Spleen (tissue), 11 donors: Measurements from ENCODE around the gene PHLDB2. TPM values are rescaled to one million over a fixed set of nuclear protein-coding genes. Genes with fewer than 3 reads are reported as not detected.
A peak's percentile ranks its signal among the peaks of the same experiment; 100 is the strongest.

Experiments used
- DNase-seq: peaks from one replicate; pipeline ENCODE4 v3.0.0-alpha.2; 2020
- H3K27ac ChIP-seq, 8 donors: fragments of 200-600 bp; sonication (generic) in 7 of 8; 1 replicate in 4 of 8; 2 replicates in 4 of 8; pipeline versions ENCODE4 v1.5.0 to v1.8.0; 2016 to 2021; ENCODE audit warnings: inconsistent platforms in 4 of 8, mild to moderate bottlenecking in 4 of 8, moderate library complexity in 1 of 8
- H3K27me3 ChIP-seq, 7 donors: fragments of 200-600 bp; sonication (generic) in 6 of 7; replicated peaks in 1 of 7; 1 replicate in 4 of 7; 2 replicates in 3 of 7; pipeline versions ENCODE4 v1.5.0 to v1.8.0; 2016 to 2021; ENCODE audit warnings: inconsistent platforms in 3 of 7, mild to moderate bottlenecking in 1 of 7
- H3K36me3 ChIP-seq, 6 donors: fragments of 200-600 bp; sonication (generic) in 5 of 6; 1 replicate in 4 of 6; 2 replicates in 2 of 6; pipeline versions ENCODE4 v1.5.0 to v1.8.0; 2016 to 2021; ENCODE audit warnings: inconsistent platforms in 2 of 6
- H3K4me1 ChIP-seq, 6 donors: fragments of 200-600 bp; sonication (generic) in 5 of 6; 1 replicate in 3 of 6; 2 replicates in 3 of 6; pipeline versions ENCODE4 v1.5.0 to v1.8.0; 2016 to 2021; ENCODE audit warnings: inconsistent platforms in 3 of 6
- H3K4me3 ChIP-seq, 8 donors: fragments of 200-600 bp; sonication (generic) in 7 of 8; 1 replicate in 4 of 8; 2 replicates in 4 of 8; pipeline versions ENCODE4 v1.5.0 to v1.8.0; 2016 to 2021; ENCODE audit warnings: inconsistent platforms in 4 of 8, mild to moderate bottlenecking in 4 of 8, moderate library complexity in 2 of 8
- H3K9me3 ChIP-seq, 8 donors: fragments of 200-600 bp; sonication (generic) in 7 of 8; 1 replicate in 4 of 8; 2 replicates in 4 of 8; pipeline versions ENCODE4 v1.5.0 to v1.8.0; 2016 to 2021; ENCODE audit warnings: inconsistent platforms in 4 of 8
- POLR2A ChIP-seq, 3 donors: fragments of 450-650 bp; IDR thresholded peaks; one replicate each; pipeline ENCODE4 v1.5.1; 2017; ENCODE audit warnings: antibody characterized with exemption in 3 of 3, mild to moderate bottlenecking in 1 of 3
- POLR2AphosphoS5 ChIP-seq, 3 donors: sonication (generic); formaldehyde crosslinking; IDR thresholded peaks; one replicate each; pipeline ENCODE4 v1.5.1; 2017; ENCODE audit warnings: antibody characterized with exemption in 3 of 3
- WGBS, 5 donors: extraction: QIAGEN DNeasy Blood & Tissue Kit in 3 of 5; methylation state at CpG; one replicate each; pipeline versions ENCODE4 v1.1.5 to v1.1.7; 2013 to 2018; 5-methylcytosine and 5-hydroxymethylcytosine counted together
- intact Hi-C: fragments of 100-400 bp; cut with DNase I; formaldehyde crosslinking; loops from one replicate; pipeline ENCODE4 v1.15.0; 2023; ENCODE audit warnings: low total_unique reads
- polyA plus RNA-seq, 3 donors: library from polyadenylated mRNA; stranded (reverse); fragments of 200-250 nt; gene quantifications; one replicate each; pipeline ENCODE4 v1.2.1, GENCODE V29; 2013
- total RNA-seq, 7 donors: library from RNA; depleted of rRNA in 3 of 7; stranded (reverse); fragments of >200 nt in 3 of 7; fragmentation: NEBNext Ultra II Directional in 4 of 7; extraction: Animal tissue kit (Norgen Biotek cat#: 25700) in 4 of 7; gene quantifications; one replicate each; pipeline versions ENCODE4 v1.1.0 to v1.2.1, GENCODE V29; 2016 to 2021
- TF ChIP-seq, protein P1 (sequence below), 11 experiments: fragments of 200-600 bp in 7 of 11; fragments of 450-650 bp in 4 of 11; sonication (generic) in 4 of 11; IDR thresholded peaks in 8 of 11; conservative IDR thresholded peaks in 3 of 11; 1 replicate in 7 of 11; 2 replicates in 4 of 11; pipeline versions ENCODE4 v1.4.0 to v1.8.0; 2016 to 2021; ENCODE audit warnings: antibody characterized with exemption in 11 of 11, inconsistent platforms in 4 of 11, mild to moderate bottlenecking in 1 of 11
- donor health status: healthy with polysubstance abuse.
- donor health status: DM: no; HTN: no; CAD: no; lungs with moderate emphysema.
- donor health status: DM: no; HTN: no; CAD: no.
- donor health status: Bipolar disorder and iron deficiency.
- donor health status: healthy.
- donor health status: DM: no; HTN: no; CAD: no.
- donor health status: DM: yes; HTN: yes; CAD: no.

The PHLDB2 gene
- total and polyA plus RNA-seq, 10 donors = 4.7 to 78.6 (median 42.3) TPM

GRCh38 chr3:111989061-111989678, 130.1 kb downstream of the PHLDB2 start:
- peaks cover 0 to 88% (median 52%) of the 10 kb centered on the region in 6 donors for H3K36me3 ChIP-seq
- H3K4me1 ChIP-seq = peaks cover 0 to 25% (median 0%) of the 10 kb centered on the region in 6 donors
- H3K4me3 ChIP-seq = no peak overlapping the region
- H3K27ac ChIP-seq = no peak overlapping the region
- WGBS, 5 donors = 69 to 79% (median 75%) methylated on average over 3 of the region's 3 CpGs
- H3K9me3 ChIP-seq = no peaks in the 10 kb centered on the region
- DNase-seq = no peak
- intact Hi-C loops = no loop called here
- H3K27me3 ChIP-seq = no peaks in the 10 kb centered on the region
- TF ChIP-seq POLR2A (IDR thresholded peaks at IDR 0.05) = no peak
- TF ChIP-seq, protein P1, sequence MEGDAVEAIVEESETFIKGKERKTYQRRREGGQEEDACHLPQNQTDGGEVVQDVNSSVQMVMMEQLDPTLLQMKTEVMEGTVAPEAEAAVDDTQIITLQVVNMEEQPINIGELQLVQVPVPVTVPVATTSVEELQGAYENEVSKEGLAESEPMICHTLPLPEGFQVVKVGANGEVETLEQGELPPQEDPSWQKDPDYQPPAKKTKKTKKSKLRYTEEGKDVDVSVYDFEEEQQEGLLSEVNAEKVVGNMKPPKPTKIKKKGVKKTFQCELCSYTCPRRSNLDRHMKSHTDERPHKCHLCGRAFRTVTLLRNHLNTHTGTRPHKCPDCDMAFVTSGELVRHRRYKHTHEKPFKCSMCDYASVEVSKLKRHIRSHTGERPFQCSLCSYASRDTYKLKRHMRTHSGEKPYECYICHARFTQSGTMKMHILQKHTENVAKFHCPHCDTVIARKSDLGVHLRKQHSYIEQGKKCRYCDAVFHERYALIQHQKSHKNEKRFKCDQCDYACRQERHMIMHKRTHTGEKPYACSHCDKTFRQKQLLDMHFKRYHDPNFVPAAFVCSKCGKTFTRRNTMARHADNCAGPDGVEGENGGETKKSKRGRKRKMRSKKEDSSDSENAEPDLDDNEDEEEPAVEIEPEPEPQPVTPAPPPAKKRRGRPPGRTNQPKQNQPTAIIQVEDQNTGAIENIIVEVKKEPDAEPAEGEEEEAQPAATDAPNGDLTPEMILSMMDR (IDR thresholded peaks at IDR 0.05 in 8 of 11, conservative IDR thresholded peaks at IDR 0.05 in 3 of 11) = peak in 10 of 11 experiments; percentile 10 to 71 (median 58)

- H3K36me3 ChIP-seq = peaks cover 0 to 58% (median 34%) of the 10 kb centered on the region in 6 donors
- no peak overlapping the region for H3K4me3 ChIP-seq
- H3K9me3 ChIP-seq = no peaks in the 10 kb centered on the region
- TF ChIP-seq, protein P1 (IDR thresholded peaks at IDR 0.05 in 8 of 11, conservative IDR thresholded peaks at IDR 0.05 in 3 of 11) = no peak
- TF ChIP-seq POLR2AphosphoS5 (IDR thresholded peaks at IDR 0.05) (no peak), POLR2A (IDR thresholded peaks at IDR 0.05) (no peak)
- no peak for DNase-seq
- 72 to 97% (median 91%) methylated on average over 2 of the region's 2 CpGs for WGBS, 5 donors
- peaks cover 0 to 4% (median 0%) of the 10 kb centered on the region in 7 donors for H3K27me3 ChIP-seq
- no peak overlapping the region for H3K27ac ChIP-seq
- intact Hi-C loops = loop anchor here (10.0 kb wide), 1 partner anchor 52 kb away; no protein-coding TSS in a partner anchor
- peaks cover 0 to 12% (median 0%) of the 10 kb centered on the region in 6 donors for H3K4me1 ChIP-seq
These were observed 134.0 kb downstream of the PHLDB2 start for GRCh38 chr3:111993038-111993437.

GRCh38 chr3:111998636-111999483, 139.8 kb downstream of the PHLDB2 start, which contains the start of gene TAGLN3:
TSS of gene TAGLN3 (plus strand) at chr3:111998922. CDS start at chr3:111999423, 501 bp downstream.
- Histone ChIP-seq H3K27ac (no peak within 1 kb of the TSS), H3K27me3 (peaks cover 0 to 28% (median 18%) of the 10 kb centered on the region in 7 donors), H3K9me3 (no peaks in the 10 kb centered on the region), H3K4me3 (peak within 1 kb of the TSS in 6 of 8 donors; percentile 1 to 58 (median 22)), H3K36me3 (peaks cover 0 to 2% (median 0%) of the 10 kb centered on the region in 6 donors), H3K4me1 (peaks cover 0 to 21% (median 14%) of the 10 kb centered on the region in 6 donors)
- 6 to 15% (median 10%) methylated on average over 27 to 30 of the region's 30 CpGs for WGBS, 5 donors
- DNase-seq = no peak
- intact Hi-C loops = loop anchor here (10.0 kb wide), 1 partner anchor 46 kb away; no protein-coding TSS in a partner anchor
- TF ChIP-seq, protein P1 (IDR thresholded peaks at IDR 0.05 in 8 of 11, conservative IDR thresholded peaks at IDR 0.05 in 3 of 11) = no peak
- TF ChIP-seq POLR2A (IDR thresholded peaks at IDR 0.05) = no peak
- no peak for TF ChIP-seq POLR2AphosphoS5 (IDR thresholded peaks at IDR 0.05)
